Activated CD8-positive, alpha-beta T cell treated with anti-CD3 and anti-CD28 coated beads, Interleukin-2, amount 10 ng/mL, durations not matched to agents 7 days and 5 days (primary cell): Measurements from ENCODE around the gene RNF220. TPM values are rescaled to one million over a fixed set of nuclear protein-coding genes. Genes with fewer than 3 reads are reported as not detected.
"Not testable (repeated sequence)": the region's sequence is repeated elsewhere in the genome, so short reads cannot be mapped to it uniquely, and the experiment has no call there.

Experiments used
- ATAC-seq: fragments of 150-1000 bp; cut with Tn5 transposase; one replicate; pipeline ENCODE4 v1.10.0; 2021; ENCODE audit warnings: moderate library complexity
- CTCF ChIA-PET: fragments of 350-600 bp; sonication (Branson Sonifier 250); formaldehyde crosslinking; loops from one replicate; lab custom pipeline; 2021; ENCODE audit warnings: antibody characterized with exemption; lab: Charles Lee
- POLR2A ChIA-PET: fragments of 350-600 bp; sonication (Branson Sonifier 250); formaldehyde crosslinking; loops from one replicate; lab custom pipeline; 2021; ENCODE audit warnings: antibody characterized with exemption; lab: Charles Lee
- DNase-seq: peaks from one replicate; pipeline ENCODE4 v3.0.0-alpha.2; 2020
- H3K27ac Mint-ChIP-seq: one replicate; pipeline ENCODE4 v1.8.0; 2021; ENCODE audit warnings: mild to moderate bottlenecking, mixed read lengths
- H3K27me3 Mint-ChIP-seq: one replicate; pipeline ENCODE4 v1.8.0; 2021; ENCODE audit warnings: low read depth, mixed read lengths
- H3K36me3 Mint-ChIP-seq: one replicate; pipeline ENCODE4 v1.8.0; 2021; ENCODE audit warnings: low read depth, mixed read lengths
- H3K4me1 Mint-ChIP-seq: one replicate; pipeline ENCODE4 v1.8.0; 2021; ENCODE audit warnings: low read depth, mixed read lengths
- H3K4me3 Mint-ChIP-seq: one replicate; pipeline ENCODE4 v1.8.0; 2021; ENCODE audit warnings: mild to moderate bottlenecking, mixed read lengths
- H3K9me3 Mint-ChIP-seq: one replicate; pipeline ENCODE4 v1.8.0; 2022; ENCODE audit warnings: mixed read lengths; ENCODE audit not compliant: insufficient read depth
- total RNA-seq, 2 experiments: library from RNA; stranded (reverse); gene quantifications; one replicate each; pipeline ENCODE4 v1.2.3, GENCODE V29; 2021

Gene RNF220
- total RNA-seq, 2 experiments from 2014 or later: 79.5 to 87.2 TPM

DNA sequence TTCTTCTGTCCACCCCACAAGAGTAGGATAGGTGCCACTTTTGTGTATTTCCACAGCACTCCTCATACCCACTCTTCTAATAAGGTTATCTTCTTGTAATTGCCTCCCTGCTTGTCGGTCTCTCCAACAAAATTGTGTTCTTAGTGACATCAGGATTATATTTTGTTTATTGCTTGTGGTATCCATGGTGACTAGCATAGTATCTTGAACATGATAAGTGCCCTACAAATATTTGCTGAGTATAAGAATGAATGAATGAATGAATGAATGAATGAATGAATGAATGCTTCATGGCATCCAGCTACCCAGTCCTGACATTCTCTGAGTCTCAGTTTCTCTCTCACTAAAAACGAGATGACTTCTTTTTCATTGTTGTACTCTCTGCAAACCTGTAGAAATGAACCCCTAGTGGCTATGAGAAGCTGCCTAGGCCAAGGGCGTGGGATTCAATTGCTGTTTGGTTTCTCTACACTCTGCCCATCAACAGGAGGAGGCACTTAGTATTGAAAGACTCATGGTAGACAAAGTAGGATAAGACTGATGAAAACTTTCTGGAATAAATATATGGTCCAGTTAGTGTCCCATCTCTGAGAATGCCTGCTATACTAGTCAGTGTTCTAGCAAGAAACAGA lies 148.2 kb downstream of the RNF220 start:
- Mint-ChIP-seq H3K4me3 (no peak overlapping the region), H3K9me3 (no peaks in the 10 kb centered on the region), H3K27ac (no peak overlapping the region), H3K4me1 (no peaks in the 10 kb centered on the region), H3K27me3 (peaks cover 6% of the 10 kb centered on the region), H3K36me3 (no peaks in the 10 kb centered on the region)
- ATAC-seq (no peak), DNase-seq (no peak)
- POLR2A ChIA-PET: no interaction called here
- CTCF ChIA-PET: interaction anchor here (1.2 kb wide), 1 partner anchor 175 kb away, joined by 3 read pairs; no protein-coding TSS in a partner anchor

DNA sequence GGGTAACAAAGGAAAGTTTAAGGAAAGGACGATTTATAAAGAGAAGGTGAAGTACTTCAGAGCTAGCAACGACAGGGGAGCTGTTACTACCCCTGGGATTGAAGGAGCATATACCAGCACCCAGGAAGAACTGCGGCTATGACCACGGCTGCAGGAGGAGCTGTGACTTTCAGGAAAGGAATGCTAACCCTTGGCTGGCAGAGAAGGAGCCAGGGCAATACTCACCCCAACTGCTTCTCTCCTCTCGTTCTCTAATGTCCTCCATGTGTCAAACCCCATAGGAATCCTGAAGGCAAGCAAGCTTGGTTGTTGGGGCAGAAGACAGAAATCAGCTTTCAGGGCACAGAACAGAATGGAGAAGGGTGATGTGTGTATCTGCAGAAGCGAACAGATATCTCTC lies 148.7 kb downstream of the RNF220 start:
- Mint-ChIP-seq H3K36me3 (no peaks in the 10 kb centered on the region), H3K4me1 (no peaks in the 10 kb centered on the region), H3K27me3 (peaks cover 6% of the 10 kb centered on the region), H3K9me3 (no peaks in the 10 kb centered on the region), H3K4me3 (no peak overlapping the region), H3K27ac (no peak overlapping the region)
- ChIA-PET CTCF (interaction anchor here (1.2 kb wide), 1 partner anchor 176 kb away, joined by 3 read pairs; no protein-coding TSS in a partner anchor), POLR2A (no interaction called here)
- ATAC-seq (no peak), DNase-seq (no peak)

DNA sequence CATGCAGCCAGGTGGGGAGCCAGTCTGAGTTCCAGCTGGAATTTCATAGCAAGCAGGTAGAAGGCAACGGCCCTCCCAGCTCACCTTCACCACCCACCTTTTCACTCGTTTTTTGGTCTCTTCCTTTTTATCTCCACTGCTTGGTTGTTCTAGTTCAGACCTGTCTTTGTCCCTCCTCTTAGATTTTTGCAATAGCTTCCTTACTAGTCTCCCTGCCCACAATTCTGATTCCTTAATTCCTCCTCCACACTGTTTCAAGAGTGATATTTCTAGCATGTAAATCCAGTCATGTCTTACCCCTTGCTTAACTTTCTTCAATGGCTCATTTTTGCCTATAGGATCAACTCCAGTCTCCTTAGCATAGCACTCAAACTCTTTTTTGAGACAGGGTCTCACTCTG lies 149.7 kb downstream of the RNF220 start:
- ChIA-PET POLR2A (no interaction called here), CTCF (no interaction called here)
- Mint-ChIP-seq H3K9me3 (no peaks in the 10 kb centered on the region), H3K4me1 (no peaks in the 10 kb centered on the region), H3K4me3 (no peak overlapping the region), H3K27ac (no peak overlapping the region), H3K27me3 (peaks cover 6% of the 10 kb centered on the region), H3K36me3 (no peaks in the 10 kb centered on the region)
- DNase-seq: no peak
- ATAC-seq: no peak

DNA sequence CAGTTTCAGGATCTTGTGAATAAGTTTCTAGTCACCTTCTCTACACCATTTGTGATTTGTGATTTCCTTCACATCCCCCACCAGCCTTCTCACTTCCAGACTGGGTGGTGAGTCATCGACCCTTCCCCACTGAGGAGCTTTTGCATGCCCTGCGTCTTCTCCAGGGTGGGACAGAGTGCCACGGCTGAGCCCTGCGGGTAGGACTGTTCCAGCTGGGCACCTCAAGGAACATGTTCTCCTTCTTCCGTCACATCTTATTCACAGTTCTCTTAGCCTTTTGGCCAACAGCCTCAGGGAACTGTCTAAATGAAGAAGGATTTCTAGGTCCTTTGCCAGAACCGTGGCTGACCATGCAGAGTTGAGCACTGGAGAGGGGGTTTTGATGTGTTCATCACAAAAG lies 152.7 kb downstream of the RNF220 start:
- Mint-ChIP-seq H3K4me1 (peaks cover 18% of the 10 kb centered on the region), H3K36me3 (no peaks in the 10 kb centered on the region), H3K9me3 (no peaks in the 10 kb centered on the region), H3K27ac (no peak overlapping the region), H3K4me3 (no peak overlapping the region), H3K27me3 (peaks cover 6% of the 10 kb centered on the region)
- CTCF ChIA-PET: interaction anchor here (1.7 kb wide), 1 partner anchor 14 kb away, joined by 5 read pairs; no protein-coding TSS in a partner anchor
- DNase-seq (no peak), ATAC-seq (no peak)
- POLR2A ChIA-PET: no interaction called here

DNA sequence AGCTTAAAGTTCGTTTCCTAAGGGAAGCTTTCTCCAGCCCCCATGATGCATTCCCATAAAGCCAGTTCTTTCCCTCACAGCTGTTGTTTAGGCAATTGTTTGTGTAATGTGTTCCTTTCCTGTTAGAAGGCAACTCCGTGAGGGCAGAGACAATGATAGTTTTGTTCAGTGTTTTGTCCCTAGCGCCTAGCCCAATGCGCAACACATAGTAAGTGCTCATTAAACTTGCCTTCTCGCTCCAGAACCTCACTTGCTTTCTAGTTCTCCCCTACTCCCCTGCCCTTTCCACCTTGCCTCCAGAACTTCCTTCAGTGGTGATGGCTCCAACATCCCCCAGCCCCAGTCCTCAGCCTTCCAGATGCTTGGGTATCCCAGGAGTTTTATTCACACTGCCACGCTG lies 153.8 kb downstream of the RNF220 start:
- Mint-ChIP-seq H3K36me3 (no peaks in the 10 kb centered on the region), H3K27me3 (peaks cover 6% of the 10 kb centered on the region), H3K4me1 (peaks cover 18% of the 10 kb centered on the region), H3K4me3 (no peak overlapping the region), H3K27ac (no peak overlapping the region), H3K9me3 (no peaks in the 10 kb centered on the region)
- no peak for DNase-seq
- ChIA-PET CTCF (interaction anchor here (0.6 kb wide), 1 partner anchor 1068 kb away, joined by 5 read pairs; no protein-coding TSS in a partner anchor), POLR2A (no interaction called here)
- no peak for ATAC-seq

DNA sequence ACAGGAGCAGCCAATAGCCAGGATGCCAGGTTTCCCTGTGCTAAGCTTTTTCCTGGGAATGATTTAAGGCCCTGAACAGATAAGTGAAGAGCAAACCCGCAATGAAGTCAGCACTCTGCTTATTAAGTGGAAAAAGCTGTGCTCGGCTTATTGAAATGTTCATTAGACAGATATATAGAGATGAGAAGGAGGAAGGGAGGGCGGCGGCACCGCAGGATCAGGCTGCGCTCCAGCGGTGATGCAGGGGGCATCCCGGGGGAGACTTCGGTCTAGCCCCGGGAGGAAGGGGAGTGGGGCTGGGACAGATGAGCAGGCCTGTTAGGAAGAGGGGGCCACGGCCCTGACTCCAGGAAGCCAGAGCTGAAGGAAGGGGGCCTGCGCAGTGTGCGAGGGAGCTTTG lies 154.3 kb downstream of the RNF220 start:
- ATAC-seq (no peak), DNase-seq (no peak)
- Mint-ChIP-seq H3K4me3 (no peak overlapping the region), H3K27ac (no peak overlapping the region), H3K9me3 (no peaks in the 10 kb centered on the region), H3K36me3 (no peaks in the 10 kb centered on the region), H3K4me1 (peaks cover 18% of the 10 kb centered on the region), H3K27me3 (peaks cover 6% of the 10 kb centered on the region)
- POLR2A ChIA-PET: no interaction called here
- CTCF ChIA-PET: interaction anchor here (1.4 kb wide), 1 partner anchor 93 kb away, joined by 5 read pairs; no protein-coding TSS in a partner anchor

DNA sequence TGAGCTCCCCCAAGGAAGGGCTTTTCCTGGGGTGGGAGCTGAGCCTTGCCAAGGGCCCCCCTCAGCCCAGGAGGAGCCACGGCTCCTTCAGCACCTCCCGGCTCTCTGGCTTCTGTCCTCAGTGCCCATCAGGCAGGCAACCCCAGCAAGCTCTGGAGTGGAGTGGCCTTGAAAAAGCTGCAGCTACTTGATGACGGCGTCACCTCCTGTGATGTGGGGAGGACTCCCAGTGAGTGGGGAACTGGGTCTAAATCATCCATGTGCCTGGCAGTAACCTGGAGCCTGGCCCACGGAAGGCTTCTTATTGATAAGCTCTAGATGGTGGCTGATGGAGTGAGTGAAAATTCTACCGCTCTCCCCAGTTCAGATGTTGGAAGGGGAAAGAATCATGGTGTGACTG lies 154.9 kb downstream of the RNF220 start:
- Mint-ChIP-seq H3K27ac (no peak overlapping the region), H3K4me3 (no peak overlapping the region), H3K27me3 (peaks cover 3% of the 10 kb centered on the region), H3K9me3 (no peaks in the 10 kb centered on the region), H3K36me3 (no peaks in the 10 kb centered on the region), H3K4me1 (peaks cover 18% of the 10 kb centered on the region)
- ChIA-PET CTCF (interaction anchor here (1.4 kb wide), 1 partner anchor 93 kb away, joined by 5 read pairs; no protein-coding TSS in a partner anchor), POLR2A (no interaction called here)
- ATAC-seq (no peak), DNase-seq (no peak)

DNA sequence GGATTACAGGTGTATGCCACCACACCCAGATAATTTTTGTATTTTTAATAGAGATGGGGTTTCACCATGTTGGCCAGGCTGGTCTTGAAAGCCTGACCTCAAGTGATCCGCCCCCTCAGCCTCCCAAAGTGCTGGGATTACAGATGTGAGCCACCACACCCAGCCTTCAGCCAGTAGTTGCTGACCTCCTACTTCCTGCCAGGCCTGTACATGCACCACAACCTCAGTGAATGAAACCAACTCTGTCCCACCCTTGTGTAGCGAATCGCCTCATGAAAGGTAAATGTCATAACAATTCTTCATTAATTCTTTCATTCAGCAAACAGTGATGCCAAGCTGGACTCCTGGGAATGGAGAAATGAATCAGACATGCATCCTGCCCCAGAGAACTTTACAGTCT lies 155.6 kb downstream of the RNF220 start:
- POLR2A ChIA-PET, H3K27me3 Mint-ChIP-seq, H3K36me3 Mint-ChIP-seq, H3K4me3 Mint-ChIP-seq, H3K9me3 Mint-ChIP-seq: not testable (repeated sequence)
- H3K27ac Mint-ChIP-seq: peak overlapping the region; percentile 68
- ATAC-seq: peak; percentile 39
- DNase-seq: peak; percentile 38
- CTCF ChIA-PET: interaction anchor here (1.4 to 3.5 kb wide), 2 partner anchors 12 to 92 kb away, joined by 5 to 30 read pairs; no protein-coding TSS in a partner anchor
- peaks cover 18% of the 10 kb centered on the region for H3K4me1 Mint-ChIP-seq

DNA sequence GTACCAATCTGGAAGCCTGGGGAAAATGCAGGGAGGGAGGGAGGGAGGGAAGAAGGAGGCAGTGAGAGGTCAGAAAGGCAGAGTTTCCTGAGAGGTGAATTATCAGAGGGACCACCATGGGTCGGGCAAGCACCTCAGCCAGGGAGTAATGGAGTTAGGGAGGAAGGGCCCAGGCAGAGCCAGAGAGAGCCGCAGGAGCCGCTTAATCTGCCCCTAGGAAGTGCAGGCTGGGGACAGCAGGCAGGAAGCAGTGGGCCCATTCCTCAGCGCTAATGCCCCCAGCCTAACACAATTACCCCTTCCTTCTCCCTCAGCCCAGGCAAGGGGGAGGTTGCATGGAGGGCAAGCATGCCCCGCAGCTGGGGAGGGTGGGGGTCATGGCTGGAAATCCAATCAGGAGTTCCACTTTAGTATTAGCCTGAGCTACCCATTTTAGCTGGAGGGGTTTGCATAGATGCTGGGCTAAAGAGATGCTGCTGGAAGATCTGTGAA lies 160.2 kb downstream of the RNF220 start:
- Mint-ChIP-seq H3K4me1 (peaks cover 14% of the 10 kb centered on the region), H3K27ac (no peak overlapping the region), H3K36me3 (no peaks in the 10 kb centered on the region), H3K9me3 (no peaks in the 10 kb centered on the region), H3K27me3 (peaks cover 11% of the 10 kb centered on the region), H3K4me3 (no peak overlapping the region)
- ChIA-PET POLR2A (no interaction called here), CTCF (no interaction called here)
- no peak for ATAC-seq
- no peak for DNase-seq

DNA sequence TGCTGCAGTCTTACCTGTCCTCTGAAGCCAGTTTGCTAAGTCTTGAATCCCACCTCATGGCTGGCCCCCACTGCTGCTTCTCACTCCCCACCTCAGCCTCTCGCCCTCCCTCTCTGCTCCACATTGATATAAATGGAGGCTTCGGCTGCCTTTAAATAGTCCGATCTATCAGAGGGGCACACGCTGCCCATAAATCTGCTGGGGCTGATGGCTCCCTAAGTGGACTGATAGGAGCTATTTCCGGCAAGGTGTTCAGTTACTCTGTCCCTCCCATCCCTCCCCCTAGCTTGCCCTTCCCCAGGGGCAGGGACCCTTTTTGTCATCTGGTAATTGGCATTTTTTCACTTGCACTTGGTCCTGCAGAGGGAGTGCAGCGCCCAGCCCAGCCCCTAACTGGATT lies 160.8 kb downstream of the RNF220 start:
- ChIA-PET CTCF (no interaction called here), POLR2A (no interaction called here)
- Mint-ChIP-seq H3K4me3 (no peak overlapping the region), H3K4me1 (peaks cover 9% of the 10 kb centered on the region), H3K27ac (no peak overlapping the region), H3K9me3 (no peaks in the 10 kb centered on the region), H3K27me3 (peaks cover 13% of the 10 kb centered on the region), H3K36me3 (no peaks in the 10 kb centered on the region)
- DNase-seq (no peak), ATAC-seq (no peak)

DNA sequence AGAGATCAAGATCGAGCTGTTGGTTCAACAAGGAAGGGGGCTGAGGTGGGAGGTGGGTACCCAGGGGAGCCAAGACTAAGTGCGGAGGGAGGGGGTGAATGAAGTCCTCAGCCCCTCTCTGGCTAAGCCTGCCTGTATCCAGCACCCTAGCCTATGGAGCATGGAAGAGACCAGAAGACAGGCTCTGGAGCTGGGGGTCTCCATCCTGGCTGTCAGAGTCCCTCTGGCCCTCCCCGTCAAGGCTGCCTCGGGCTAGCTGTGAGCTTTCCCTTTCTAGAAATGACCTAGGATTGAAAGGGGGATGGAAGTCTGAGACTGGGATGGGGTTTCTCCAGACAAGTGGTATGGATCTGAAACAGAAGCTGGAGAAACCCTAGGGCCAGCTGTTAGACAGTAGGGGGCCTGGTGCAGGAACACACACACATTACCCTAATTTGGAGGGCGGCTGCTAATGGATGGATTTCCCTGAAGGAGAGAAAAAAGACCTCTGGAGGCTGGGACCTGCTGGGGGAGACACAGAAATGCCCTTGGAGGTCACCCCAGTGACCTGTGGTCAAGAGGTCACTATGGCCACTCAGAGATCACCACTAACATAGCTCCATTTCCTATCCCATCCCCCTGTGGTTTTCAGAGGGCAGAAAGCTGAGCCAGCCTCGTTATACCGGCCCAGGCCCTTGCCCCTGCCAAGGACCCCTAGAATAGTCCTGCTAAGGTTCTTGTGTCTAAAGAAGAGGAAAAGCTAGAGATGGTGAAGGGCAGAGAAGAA lies 161.4 kb downstream of the RNF220 start:
- ChIA-PET CTCF (no interaction called here), POLR2A (no interaction called here)
- peaks cover 3% of the 10 kb centered on the region for H3K4me1 Mint-ChIP-seq
- H3K27me3 Mint-ChIP-seq: peaks cover 13% of the 10 kb centered on the region
- no peaks in the 10 kb centered on the region for H3K9me3 Mint-ChIP-seq
- no peak overlapping the region for H3K27ac Mint-ChIP-seq
- H3K36me3 Mint-ChIP-seq: no peaks in the 10 kb centered on the region
- no peak for DNase-seq
- no peak for ATAC-seq
- no peak overlapping the region for H3K4me3 Mint-ChIP-seq
